Vagina (tissue), 2 donors: ENCODE measurements around the gene AATK.

Experiments
- POLR2AphosphoS5 ChIP-seq, 2 donors: sonication (generic); formaldehyde crosslinking; IDR thresholded peaks; one replicate each; pipeline ENCODE4 v1.9.0; 2017; ENCODE audit warnings: antibody characterized with exemption in 2 of 2, mild to moderate bottlenecking in 2 of 2, low read depth in 1 of 2; ENCODE audit not compliant: insufficient read depth in 1 of 2
- TF ChIP-seq, protein P1 (sequence below), 3 experiments: fragments of 450-650 bp in 2 of 3; fragments of 200-600 bp in 1 of 3; sonication (generic) in 1 of 3; IDR thresholded peaks; one replicate each; pipeline ENCODE4 v1.5.1; 2017 to 2019; ENCODE audit warnings: antibody characterized with exemption in 3 of 3, mild to moderate bottlenecking in 2 of 3, moderate library complexity in 2 of 3

DNA sequence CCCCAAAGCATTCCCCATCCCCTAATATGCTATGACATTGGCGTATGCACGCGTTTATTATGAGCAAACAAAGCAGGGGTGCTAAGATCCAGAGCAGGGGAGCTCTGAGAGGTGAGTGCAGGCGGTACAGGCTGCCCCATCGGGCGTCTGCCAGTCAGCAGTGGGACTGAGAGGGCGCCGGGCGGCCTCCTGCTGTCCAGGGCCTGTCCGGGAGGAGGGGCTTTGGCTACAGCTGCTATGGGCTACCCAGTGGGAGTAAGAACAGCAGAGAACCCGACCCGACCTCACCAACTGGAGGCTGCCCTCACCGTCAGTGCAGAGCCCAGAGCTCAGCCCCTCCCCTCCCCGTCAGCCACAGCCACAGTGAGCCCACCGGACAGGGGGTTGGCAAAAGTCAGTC lies 18.5 kb upstream of the AATK start:
- no peak for TF ChIP-seq POLR2AphosphoS5 (IDR thresholded peaks at IDR 0.05; ENCODE audit: insufficient read depth in 1 of 2, low read depth in 1 of 2)
- TF ChIP-seq, protein P1, sequence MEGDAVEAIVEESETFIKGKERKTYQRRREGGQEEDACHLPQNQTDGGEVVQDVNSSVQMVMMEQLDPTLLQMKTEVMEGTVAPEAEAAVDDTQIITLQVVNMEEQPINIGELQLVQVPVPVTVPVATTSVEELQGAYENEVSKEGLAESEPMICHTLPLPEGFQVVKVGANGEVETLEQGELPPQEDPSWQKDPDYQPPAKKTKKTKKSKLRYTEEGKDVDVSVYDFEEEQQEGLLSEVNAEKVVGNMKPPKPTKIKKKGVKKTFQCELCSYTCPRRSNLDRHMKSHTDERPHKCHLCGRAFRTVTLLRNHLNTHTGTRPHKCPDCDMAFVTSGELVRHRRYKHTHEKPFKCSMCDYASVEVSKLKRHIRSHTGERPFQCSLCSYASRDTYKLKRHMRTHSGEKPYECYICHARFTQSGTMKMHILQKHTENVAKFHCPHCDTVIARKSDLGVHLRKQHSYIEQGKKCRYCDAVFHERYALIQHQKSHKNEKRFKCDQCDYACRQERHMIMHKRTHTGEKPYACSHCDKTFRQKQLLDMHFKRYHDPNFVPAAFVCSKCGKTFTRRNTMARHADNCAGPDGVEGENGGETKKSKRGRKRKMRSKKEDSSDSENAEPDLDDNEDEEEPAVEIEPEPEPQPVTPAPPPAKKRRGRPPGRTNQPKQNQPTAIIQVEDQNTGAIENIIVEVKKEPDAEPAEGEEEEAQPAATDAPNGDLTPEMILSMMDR (IDR thresholded peaks at IDR 0.05) = no peak
